ENCODE measurements around the gene RASD1.
A peak's percentile ranks its signal among the peaks of the same experiment; 100 is the strongest.
"Not testable (repeated sequence)": the region's sequence is repeated elsewhere in the genome, so short reads cannot be mapped to it uniquely, and the experiment has no call there.

Gene RASD1

DNA sequence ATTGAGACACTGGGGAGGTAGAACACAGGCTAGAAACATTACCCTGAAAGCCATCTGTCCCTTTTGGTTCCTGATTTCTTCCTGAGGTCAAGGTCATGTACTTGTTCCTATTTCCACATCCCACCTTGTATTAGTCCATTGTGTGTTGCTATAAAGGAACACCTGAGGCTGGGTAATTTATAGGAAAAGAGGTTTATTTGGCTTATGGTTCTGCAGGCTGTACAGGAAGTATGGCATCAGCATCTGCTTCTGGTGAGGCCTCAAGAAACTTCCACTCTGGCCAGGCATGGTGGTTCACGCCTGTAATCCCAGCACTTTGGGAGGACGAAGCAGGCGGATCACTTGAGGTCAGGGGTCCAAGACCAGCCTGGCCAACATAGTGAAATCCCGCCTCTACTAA, 26.8 kb downstream of the RASD1 start:
- DNase-seq: no peak

DNA sequence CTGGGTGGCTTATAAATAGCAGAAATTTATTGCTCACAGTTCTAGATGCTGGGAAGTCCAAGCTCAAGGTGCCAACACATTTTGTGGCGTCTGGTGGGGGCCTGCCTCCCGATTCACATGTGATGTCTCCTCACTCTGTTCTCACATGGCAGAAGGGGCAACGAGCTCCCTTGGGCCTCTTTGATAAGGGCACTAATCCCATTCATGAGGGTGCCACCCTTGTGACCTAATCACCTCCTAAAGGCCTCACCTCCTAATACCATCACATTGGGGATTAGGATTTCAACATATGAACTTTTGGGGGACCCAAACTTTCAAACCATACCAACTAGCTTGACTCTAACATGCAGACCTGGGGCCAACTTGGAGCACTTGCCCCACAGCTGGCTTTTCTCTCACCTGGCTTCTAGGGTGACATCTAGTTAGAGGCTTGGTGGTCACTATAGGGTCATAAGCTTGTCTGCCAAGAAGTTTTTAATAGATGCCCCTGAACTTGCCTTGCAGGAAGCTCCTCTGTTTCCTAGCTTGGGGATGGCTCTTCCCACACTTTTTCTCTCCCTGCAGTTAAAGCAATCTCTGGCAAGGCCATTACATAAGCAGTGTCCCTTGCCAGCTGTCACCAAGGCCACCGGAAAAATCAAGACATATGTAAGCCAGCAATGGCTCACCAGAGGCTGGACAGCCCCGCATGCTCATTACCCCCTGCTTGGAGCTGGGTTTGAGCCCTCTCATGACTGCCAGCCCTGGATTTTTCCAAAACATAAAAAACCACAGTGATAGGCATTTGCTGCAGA, 27.8 kb downstream of the RASD1 start:
- DNase-seq: no peak

DNA sequence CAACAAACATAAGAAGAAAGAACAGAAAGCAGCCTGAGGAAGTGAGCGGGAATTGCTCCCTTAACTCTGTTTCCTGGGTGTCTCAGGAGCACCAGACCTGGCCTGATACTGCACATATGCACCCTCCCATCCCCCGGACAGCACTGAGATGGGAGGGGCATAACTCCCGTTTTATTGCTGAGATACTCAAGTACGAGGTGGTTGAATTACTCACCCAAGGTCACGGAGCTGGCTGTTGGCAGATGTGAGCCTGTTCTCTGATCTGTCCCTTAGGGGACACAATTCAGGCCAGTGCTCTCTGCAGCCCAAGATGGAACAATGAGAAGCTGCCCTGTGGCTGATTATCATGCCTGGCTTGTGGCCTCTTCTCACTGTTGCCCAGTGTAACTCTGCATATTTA, 28.5 kb downstream of the RASD1 start:
- DNase-seq: no peak

DNA sequence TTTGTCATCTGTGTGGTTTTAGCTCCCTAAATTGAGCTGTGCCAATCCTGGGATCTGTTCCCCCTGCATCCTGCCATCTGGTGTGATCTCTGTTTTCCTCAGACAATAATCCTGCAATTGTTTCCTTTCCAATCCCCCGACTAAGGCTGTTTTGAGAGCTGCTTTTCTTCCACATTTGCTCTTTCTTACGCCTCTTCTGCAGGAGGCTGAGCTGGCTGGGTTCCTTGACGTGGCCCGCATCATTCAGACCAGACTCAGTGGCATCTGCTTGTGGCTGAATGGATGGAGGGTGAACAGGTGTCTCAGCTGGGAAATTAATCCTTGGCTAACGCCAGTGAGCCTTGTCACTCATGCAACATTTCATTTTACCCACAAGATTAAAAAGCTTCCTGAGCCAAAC, 29.2 kb downstream of the RASD1 start:
- no peak for DNase-seq

DNA sequence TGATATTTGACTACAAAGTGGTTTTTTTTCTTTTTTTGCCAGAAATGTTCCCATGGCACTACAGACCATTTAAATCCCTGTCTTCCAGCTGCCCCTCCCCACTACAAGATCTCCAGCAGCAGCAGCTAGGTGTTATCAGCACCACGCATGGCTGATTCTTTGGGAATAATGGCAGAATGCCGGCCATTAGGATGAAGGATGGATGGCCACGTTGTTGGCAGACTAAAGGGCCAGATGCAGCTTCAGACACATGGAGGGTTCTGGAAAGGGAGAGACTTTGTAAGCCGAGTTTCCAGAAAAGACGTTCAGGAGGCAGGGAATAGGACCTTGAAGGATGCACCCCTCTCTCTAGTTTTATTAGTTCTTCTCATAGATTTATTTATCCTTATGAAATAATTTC, 29.7 kb downstream of the RASD1 start:
- no peak for DNase-seq

DNA sequence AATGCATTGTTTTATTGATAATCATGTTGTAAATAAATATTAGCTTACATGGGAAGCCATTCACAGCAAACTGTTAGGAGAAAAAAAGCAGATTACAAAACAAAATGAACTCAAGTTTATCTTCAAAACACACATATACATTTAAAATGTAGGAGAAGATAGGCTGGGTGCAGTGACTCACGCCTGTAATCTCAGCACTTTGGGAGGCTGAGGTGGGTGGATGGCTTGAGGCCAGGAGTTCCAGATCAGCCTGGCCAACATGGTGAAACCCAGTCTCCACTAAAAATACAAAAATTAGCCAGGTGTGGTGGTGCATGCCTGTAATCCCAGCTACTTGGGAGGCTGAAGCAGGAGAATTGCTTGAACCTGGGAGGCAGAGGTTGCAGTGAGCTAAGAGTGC, 30.3 kb downstream of the RASD1 start:
- not testable (repeated sequence) for DNase-seq

DNA sequence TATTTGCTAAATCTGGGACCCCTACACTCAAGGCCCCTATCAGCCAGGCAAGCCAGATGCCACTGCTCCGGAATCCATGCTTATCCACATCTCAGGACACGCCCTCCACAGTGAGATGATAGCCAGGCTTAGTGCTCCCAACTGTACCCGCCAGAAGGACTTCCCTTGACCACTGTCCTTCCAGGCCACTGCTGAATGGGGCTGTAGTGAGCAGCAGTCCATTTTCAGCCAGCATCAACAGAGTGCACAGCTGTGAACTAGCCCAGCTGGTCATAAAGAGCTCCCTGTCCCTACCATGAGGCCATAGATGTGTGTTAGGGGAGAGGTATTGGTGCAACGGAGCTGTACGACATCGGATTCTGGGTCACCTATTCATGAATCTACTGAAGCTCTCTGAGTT, 32.4 kb downstream of the RASD1 start:
- no peak for DNase-seq

DNA sequence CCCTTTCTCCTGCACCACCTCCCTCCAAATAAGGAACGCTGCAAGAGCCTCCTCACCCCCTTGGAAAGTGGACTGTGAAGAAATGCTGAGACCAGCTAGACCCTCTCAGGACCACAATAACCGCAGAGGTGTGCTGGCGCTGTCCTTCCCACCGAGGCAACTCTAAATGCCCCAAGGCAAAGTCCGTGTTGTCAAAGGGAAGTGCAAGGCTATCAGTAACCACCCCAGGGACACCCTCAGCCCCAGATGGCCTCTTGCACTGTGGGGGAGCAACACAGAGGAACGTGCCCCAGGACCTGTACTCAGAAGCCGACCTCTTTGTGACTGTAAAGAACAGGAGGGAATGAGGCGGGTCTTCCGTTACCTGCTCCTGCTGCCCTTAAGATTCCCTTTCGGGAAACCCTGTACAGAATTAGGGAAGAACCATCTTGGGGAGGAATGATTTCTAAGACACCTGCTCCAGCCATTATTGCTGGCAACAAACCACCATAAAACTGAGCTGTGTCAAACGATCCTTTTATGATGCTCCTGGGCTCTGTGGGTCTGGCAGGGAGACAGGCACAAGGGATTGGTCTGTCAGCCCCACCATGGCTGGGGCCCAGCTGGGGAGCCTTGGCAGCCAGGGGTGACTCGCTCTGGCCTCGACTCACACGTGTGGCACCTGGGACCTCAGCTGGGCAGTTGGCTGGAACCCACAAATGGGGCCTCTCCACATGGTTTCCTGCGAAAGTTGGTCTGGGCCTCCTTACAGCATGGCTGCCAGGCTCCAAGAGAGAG, 34.0 kb downstream of the RASD1 start:
- DNase-seq: no peak

DNA sequence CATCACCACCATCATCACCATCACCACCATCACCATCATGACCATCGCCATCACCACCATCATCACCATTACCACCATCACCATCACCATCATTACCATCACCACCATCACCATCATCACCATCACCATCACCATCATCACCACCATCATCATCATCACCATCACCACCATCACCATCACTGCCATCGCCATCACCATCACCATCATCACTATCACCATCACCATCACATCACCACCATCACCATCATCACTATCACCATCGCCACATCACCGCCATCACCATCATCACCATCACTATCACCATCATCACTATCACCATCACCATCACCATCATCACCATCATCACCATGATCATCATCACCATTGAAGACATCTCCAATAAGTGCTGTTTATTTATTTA, 36.2 kb downstream of the RASD1 start:
- DNase-seq: no peak

DNA sequence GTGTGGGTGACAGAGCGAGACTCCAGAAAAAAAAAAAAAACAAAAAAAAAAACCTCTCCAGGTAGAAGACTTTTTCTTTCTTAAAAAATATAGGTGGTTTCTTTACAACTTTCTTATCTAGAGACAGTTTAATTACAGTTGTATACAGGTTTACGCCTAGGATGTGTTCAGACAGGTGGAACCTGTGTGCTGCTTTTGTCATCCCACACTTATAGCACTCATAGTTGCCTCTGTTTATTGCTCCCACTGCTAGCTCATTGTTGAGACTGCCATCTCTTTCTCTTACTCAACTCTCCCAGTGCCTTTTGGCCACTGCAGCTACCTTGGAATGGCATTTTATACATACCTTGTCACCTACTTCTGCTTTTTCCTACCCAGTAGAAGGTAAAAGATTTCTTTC, 38.5 kb downstream of the RASD1 start:
- DNase-seq: no peak

DNA sequence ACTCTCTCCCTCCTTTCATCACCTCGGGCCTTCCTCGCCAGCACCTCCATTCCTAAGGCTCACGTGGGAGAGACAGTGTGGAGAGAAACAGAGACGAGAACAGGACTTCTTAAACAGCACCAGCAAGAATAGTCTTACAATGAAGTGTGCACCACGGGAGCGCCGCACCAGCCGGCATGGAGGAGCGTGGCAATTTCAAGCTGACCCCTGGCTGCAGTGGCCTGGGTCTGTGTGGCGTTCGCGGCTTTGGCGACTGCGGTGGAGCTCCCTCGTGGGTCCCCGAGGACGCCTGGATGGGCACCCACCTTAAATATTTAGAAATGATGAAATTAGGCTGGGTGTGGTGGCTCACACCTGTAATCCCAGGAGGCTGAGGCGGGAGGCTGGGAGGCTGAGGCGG, 39.9 kb downstream of the RASD1 start:
- DNase-seq: no peak

DNA sequence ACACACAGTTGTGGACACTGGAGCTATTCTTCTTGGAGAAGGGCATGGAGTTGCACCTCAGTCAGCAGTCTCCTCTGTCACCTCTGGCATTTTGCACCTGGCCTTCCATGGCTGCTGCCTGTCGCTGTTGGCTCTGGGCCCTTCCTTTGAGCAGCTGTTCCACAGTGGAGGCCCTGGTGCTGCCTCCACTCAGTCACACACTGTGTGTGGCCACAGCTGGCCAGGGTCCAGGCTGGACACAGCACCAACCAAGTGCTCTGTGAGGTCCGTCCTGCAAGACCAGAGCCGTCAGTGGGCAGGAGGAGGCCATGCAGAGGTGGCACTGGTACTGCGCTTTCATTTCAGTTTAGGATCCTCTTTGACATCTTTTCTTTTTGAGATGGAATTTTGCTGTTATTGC, 41.0 kb downstream of the RASD1 start:
- no peak for DNase-seq

DNA sequence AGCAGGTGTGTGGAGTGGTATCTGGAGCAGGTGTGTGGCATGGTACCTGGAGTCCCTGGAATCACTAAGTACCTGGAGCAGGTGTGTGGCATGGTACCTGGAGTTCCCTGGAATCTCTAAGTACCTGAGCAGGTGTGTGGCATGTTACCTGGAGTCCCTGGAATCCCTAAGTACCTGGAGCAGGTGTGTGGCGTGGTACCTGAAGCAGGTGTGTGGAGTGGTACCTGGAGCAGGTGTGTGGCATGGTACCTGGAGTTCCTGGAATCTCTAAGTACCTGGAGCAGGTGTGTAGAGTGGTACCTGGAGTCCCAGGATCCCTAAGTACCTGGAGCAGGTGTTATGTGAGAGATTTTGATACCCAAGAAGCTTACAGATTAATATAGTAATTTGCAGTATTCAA, 41.5 kb downstream of the RASD1 start:
- DNase-seq: not testable (repeated sequence)

DNA sequence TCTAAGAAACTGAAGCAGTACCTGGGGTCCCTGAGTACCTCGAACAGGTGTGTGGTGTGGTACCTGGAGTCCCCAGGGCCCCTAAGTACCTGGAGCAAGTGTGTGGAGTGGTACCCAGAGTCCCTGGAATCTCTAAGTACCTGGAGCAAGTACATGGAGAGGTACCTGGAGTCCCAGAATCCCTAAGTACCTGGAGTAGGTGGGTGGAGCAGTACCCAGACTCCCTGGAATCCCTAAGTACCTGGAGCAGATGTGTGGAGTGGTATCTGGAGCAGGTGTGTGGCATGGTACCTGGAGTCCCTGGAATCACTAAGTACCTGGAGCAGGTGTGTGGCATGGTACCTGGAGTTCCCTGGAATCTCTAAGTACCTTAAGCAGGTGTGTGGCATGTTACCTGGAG, 41.9 kb downstream of the RASD1 start:
- no peak for DNase-seq

DNA sequence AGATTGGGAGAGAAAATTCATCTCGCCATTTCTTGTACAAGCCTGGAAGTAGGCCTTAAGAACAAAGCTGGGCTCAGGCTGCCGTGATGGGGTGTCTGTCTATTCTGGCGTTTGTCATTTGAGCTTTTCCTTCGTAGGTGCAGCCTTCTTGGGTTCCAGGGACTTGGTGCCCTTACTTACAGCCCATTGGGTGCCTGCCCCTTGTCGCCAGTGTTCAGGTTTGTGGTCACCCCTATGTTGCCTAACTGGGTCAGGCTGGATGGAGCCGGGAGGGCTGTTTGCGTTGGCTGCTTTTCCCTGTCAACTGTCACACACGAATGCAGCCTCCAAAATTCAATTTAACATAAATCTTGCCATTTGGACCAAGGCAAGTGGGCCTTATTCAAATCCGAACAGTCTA, 43.1 kb downstream of the RASD1 start:
- no peak for DNase-seq

DNA sequence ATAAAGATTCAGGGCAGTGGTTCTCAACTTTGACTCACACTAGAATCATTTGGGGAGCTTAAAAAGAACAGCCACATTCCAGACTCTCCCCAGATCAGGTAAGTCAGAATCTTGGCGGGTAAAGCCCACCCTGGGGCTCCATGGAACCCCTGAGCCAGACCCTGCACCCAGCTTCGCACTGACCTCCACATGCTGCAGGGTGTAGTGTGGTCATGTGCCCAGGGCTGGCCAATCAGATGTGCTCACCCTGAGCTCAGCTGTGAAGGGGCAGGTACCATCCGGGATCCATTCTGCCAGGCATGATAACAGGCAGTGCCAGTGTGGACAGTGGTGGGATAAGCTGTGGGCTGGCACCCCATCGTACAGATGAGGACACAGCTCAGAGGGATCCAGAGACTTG, 47.5 kb downstream of the RASD1 start:
- DNase-seq: no peak

DNA sequence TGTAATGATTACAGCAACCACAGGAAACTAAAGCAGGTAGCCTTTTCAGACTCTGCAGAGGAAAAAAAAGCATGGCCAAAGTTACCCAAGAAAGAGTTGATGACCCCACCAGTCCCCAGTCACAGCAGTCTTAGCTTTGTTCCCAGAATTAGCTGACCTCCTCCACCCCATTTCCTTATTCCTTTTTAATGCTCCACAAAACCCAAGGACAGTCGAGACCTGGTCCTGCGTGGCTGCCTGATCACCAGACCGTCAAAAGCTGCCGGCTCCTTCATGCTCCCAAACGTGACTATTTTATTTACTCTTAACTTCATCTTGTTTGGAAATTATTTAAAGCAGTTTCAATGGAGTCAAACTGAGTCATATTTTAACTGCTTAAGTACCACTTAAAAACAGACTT, 48.1 kb downstream of the RASD1 start:
- DNase-seq: no peak

DNA sequence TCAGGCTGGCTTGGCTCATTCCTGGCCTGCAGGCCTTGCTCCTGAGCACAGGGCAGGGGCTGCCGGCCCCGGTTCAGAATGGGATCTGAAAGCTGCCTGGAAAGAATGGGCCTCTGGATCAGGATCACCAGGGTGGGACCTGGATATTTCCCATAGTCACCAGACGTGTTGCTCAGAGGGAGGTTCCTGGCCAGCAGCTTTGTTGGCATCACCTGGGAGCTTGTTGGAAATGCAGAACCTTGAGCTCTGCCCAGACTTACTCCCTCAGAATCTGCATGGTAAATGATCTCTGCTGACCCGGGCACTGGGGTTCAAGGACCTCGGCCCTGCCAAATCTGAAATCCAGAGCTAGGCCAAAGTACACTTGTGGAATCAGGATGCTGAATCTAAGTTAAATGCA, 48.9 kb downstream of the RASD1 start:
- no peak for DNase-seq

DNA sequence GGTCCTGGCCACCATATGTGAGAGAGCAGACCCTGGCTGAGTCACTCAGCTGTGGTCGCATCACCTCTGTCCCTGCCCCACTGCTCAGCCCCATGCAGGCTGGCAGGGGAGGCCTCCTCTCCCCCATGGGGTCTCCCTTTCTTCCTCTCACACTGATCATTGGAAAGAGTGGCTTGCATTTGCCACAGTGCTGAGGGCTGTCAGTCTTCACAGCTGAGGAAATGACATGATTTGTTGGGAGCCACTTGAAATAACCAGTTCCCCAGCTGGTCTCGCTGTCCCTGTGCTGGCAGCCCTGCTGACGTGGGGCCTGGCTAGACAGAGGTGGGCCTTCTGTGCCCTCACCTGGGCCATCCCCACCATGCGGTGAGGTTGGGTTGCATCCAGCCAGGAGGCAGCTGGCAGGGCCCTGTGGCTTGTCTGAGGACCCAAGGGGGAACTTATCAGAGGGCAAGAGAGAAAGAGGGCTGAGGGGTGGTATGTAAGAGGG, 49.5 kb downstream of the RASD1 start:
- no peak for DNase-seq

DNA sequence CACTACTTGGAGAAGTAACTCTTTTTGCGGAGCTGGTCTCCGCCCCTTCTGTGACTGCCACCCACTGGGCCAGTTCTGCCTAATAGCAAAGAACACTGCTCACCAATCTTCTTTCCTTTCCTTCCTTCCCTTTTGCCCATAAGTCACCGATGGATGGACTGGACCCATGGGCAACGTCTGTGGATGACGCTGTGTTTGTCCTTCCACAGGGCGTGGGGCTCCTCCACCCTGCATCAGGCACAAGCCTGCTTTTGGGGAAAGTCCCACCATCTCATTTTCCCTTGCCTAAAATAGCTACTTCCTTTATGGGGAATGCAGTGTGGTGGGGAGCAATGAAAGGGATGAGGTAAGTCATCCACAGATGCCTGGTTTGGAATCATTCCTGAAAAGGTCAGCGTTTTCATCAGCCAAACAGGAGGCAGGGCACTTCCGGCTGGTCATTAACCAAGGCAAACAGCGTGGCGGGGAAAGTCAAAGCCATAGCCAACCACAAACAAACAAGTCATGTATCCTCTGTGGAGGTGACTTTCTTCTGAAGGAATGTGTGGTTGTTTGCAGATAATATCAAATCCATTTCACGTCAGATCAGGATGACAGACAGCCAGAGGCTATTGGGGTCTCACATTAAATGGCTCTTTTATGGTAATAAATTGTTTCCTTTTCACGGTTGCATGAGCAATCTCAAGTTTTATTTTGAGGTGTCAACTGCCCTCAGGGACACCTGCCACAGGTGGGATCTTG, 50.1 kb downstream of the RASD1 start:
- peak; percentile 85 for DNase-seq

DNA sequence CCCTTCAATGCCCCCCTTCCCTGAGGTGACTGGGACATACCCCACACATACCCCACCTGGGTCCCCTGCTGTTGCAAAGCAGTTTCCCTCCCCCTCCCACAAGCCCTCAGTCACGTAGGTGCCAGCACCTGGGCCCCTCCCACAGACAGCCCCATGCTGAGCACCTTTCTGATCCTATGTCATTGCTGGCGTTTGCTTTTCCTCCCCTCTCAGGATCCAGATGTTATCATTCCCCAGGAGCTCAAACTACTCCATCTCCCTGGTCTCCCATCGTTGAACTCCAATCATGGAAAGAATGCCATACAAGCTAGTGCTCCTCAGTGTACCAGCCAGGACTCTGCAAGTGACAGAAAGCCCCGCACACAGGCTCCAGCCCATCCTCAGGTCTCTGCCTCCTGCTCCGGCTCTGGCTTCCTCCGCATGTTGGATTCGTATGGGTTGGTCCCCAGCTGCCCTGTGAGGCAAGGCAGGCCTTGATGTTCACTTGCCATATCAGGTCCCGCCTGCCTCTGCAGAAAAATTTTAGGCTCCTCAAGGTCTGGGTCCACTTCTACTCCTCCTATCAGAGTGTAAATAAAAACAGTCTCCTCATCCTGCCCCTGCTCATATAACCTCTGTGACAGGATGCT, 50.8 kb downstream of the RASD1 start:
- no peak for DNase-seq
